ENCODE data around the gene NFYA.
"Not testable (repeated sequence)": the region's sequence is repeated elsewhere in the genome, so short reads cannot be mapped to it uniquely, and the experiment has no call there.

Gene NFYA

DNA sequence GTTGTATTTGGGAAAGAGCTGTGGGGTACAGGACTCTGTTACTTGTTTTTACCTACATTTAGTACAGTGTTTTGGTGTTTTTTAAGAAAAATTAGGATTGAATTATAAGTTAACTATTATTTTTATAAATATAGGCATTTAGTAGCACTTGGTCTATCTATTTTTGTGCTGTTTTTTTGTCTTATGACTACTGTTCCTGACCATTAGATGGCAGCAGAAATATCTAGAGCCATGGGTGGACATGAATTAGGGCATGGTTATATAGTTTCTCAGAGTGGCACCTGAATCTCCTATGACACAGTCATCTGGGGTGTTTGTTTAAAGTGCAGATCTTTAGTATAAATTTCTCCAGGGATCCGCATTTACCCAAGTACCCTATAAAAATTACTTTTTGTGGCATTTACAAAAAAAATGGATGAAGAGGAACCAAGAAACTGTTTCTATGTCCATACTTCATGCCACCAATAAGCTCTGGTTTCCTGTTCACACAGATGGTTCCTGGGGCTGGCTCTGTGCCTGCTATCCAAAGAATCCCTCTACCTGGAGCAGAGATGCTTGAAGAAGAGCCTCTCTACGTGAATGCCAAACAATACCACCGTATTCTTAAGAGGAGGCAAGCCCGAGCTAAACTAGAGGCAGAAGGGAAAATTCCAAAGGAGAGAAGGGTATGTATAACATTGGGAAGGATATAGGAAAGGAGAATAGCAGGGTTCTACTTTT is 19.8 kb downstream of the NFYA start:
- WGBS = 99% methylated on average over 4 of the region's 4 CpGs
- H3K36me3 ChIP-seq (ENCODE audit: insufficient read depth, low read length) = peaks cover 96% of the 10 kb centered on the region

DNA sequence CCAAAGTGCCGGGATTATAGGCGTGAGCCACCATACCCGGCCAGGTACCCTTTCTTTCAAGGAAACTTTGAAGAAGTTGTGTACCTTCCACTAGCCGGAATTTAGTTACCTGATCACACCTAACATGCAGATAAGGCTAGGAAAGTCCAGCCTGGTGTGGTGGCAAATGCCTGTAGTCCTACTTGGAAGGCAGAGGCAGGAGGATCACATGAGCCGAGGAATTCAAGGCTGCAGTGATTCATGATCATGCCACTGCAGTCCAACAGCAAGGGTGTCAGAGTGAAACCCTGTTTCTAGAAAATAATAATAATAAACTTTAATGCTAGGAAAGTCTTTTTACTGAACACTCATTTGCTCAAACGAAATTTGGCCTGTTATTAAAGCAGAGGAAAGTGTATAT is 21.0 kb downstream of the NFYA start:
- whole genome bisulfite sequencing = 96% methylated on average over 6 of the region's 6 CpGs
- H3K4me1 ChIP-seq (ENCODE audit: insufficient read depth, low read length) = no peaks in the 10 kb centered on the region
- H3K36me3 ChIP-seq (ENCODE audit: insufficient read depth, low read length) = peaks cover 98% of the 10 kb centered on the region
- no peaks in the 10 kb centered on the region for H3K9me3 ChIP-seq (ENCODE audit: insufficient read depth, low read depth, low read length)
- no peak overlapping the region for H3K4me3 ChIP-seq (ENCODE audit: low read length)
- no peaks in the 10 kb centered on the region for H3K27me3 ChIP-seq (ENCODE audit: insufficient read depth, low read length)
- no peak overlapping the region for H3K9ac ChIP-seq (ENCODE audit: low read depth, low read length)
- no peak overlapping the region for H3K27ac ChIP-seq (ENCODE audit: low read depth, low read length)

More for the DNA sequence above, 19.8 kb downstream of the NFYA start:
- no peaks in the 10 kb centered on the region for H3K27me3 ChIP-seq (ENCODE audit: insufficient read depth, low read length)
- H3K4me3 ChIP-seq (ENCODE audit: low read length) = no peak overlapping the region
- H3K27ac ChIP-seq (ENCODE audit: low read depth, low read length) = no peak overlapping the region
- H3K9ac ChIP-seq (ENCODE audit: low read depth, low read length) = no peak overlapping the region
- no peaks in the 10 kb centered on the region for H3K4me1 ChIP-seq (ENCODE audit: insufficient read depth, low read length)
- no peaks in the 10 kb centered on the region for H3K9me3 ChIP-seq (ENCODE audit: insufficient read depth, low read depth, low read length)

DNA sequence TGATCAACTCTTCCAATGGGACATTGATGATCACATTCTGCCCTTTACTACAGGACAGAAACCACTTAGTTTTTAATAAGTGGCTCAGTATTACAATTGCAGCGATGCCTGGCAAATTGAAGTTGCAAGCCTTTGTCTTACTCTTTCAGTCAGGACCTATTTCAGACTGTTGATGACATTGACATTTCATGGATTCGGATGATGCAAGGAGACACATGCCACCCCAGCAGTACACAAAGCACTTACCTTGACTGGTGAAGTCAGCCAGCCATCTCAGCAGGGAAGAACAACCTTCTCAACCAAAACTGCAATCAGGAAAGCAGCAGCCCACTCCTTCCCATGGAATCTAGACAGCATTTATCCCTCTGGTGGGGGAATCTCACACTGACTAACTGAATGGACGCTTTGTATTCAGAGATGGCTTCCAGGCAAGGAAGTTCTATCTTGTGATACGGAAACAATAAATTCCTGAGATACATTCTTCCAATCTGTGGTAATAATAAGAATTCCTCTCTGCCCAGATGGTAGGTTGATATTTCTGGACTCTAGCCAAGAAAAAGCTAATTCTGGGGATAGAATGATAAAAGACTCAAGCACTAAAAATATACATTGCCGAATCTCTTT is 24.8 kb downstream of the NFYA start:
- no peak overlapping the region for H3K4me3 ChIP-seq (ENCODE audit: low read length)
- H3K27ac ChIP-seq (ENCODE audit: low read depth, low read length) = no peak overlapping the region
- H3K4me1 ChIP-seq (ENCODE audit: insufficient read depth, low read length) = no peaks in the 10 kb centered on the region
- no peaks in the 10 kb centered on the region for H3K9me3 ChIP-seq (ENCODE audit: insufficient read depth, low read depth, low read length)
- H3K36me3 ChIP-seq (ENCODE audit: insufficient read depth, low read length) = peaks cover 96% of the 10 kb centered on the region
- 97% methylated on average over 5 of the region's 5 CpGs for WGBS
- no peaks in the 10 kb centered on the region for H3K27me3 ChIP-seq (ENCODE audit: insufficient read depth, low read length)
- H3K9ac ChIP-seq (ENCODE audit: low read depth, low read length) = no peak overlapping the region

DNA sequence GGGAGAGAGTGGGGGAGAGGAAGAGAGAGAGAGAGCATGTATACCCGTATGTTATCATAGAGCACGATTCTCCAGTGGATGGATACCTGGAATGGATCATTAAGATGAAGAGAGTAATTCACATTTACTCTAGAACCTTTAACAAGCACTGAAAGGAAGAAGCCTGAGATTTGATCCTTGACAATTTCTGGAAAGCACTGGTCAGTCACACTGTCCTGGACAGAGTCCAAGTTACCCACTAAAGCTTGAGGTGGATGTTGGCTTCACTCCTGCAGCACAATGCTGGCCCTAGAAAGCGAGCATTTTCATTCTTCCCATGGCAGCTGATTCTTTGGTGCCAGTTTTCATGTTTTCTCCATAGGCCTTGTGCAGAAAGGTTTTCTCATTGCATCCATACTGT is 25.6 kb downstream of the NFYA start:
- 95% methylated on average over 3 of the region's 3 CpGs for WGBS
- Histone ChIP-seq H3K9ac (ENCODE audit: low read depth, low read length) (no peak overlapping the region), H3K9me3 (ENCODE audit: insufficient read depth, low read depth, low read length) (no peaks in the 10 kb centered on the region), H3K4me3 (ENCODE audit: low read length) (no peak overlapping the region), H3K27me3 (ENCODE audit: insufficient read depth, low read length) (no peaks in the 10 kb centered on the region), H3K4me1 (ENCODE audit: insufficient read depth, low read length) (no peaks in the 10 kb centered on the region), H3K36me3 (ENCODE audit: insufficient read depth, low read length) (peaks cover 89% of the 10 kb centered on the region), H3K27ac (ENCODE audit: low read depth, low read length) (no peak overlapping the region)

DNA sequence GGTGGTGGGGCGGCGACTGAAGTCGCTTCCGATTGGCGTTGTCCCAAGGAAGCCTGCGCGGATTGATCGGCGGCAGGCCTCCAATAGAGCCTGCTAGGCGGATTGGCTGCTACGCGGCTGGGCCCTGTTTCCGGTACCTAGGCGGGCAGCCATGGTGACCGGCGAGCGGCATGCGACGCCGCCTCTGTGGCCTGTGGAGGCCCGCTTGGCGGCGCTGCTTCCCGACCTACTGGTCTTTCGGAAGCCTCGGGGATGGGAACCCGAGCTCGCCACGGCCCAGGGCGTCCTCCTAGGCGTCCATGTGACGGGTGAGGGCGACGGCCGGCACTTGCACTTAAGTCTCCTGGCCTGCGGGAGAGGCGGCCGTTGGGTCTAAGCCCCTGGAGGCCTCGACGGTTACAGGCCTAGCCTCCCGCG is 28.1 kb downstream of the NFYA start:
- 95% methylated on average over 42 of the region's 42 CpGs for WGBS
- Histone ChIP-seq H3K27me3 (ENCODE audit: insufficient read depth, low read length) (no peaks in the 10 kb centered on the region), H3K4me1 (ENCODE audit: insufficient read depth, low read length) (no peaks in the 10 kb centered on the region), H3K9me3 (ENCODE audit: insufficient read depth, low read depth, low read length) (no peaks in the 10 kb centered on the region), H3K36me3 (ENCODE audit: insufficient read depth, low read length) (peaks cover 64% of the 10 kb centered on the region), H3K27ac (ENCODE audit: low read depth, low read length) (no peak overlapping the region), H3K4me3 (ENCODE audit: low read length) (no peak overlapping the region), H3K9ac (ENCODE audit: low read depth, low read length) (no peak overlapping the region)

DNA sequence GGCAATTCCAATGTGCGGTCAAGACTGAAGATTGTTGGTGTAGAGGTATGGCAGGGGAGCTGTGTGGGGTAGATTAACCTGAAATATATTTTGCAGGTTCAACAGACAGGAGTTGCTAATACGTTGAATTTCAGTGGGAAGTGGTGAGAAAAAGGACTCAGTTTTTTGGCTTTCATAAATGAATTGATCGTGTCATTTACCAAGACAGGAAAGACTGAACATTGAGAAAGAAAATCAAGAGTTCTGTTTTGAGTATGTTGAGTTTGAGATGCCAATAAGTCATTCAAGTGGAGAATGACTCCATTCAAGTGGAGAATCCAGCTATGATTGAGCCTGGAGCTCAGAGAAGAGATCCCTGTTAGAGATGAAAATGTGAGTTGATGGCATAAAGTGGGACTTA is 31.1 kb downstream of the NFYA start:
- WGBS = 89% methylated on average over 3 of the region's 3 CpGs
- H3K27ac ChIP-seq (ENCODE audit: low read depth, low read length) = no peak overlapping the region
- H3K4me1 ChIP-seq (ENCODE audit: insufficient read depth, low read length) = no peaks in the 10 kb centered on the region
- peaks cover 34% of the 10 kb centered on the region for H3K36me3 ChIP-seq (ENCODE audit: insufficient read depth, low read length)
- H3K9ac ChIP-seq (ENCODE audit: low read depth, low read length) = no peak overlapping the region
- no peak overlapping the region for H3K4me3 ChIP-seq (ENCODE audit: low read length)
- no peaks in the 10 kb centered on the region for H3K9me3 ChIP-seq (ENCODE audit: insufficient read depth, low read depth, low read length)
- H3K27me3 ChIP-seq (ENCODE audit: insufficient read depth, low read length) = no peaks in the 10 kb centered on the region

DNA sequence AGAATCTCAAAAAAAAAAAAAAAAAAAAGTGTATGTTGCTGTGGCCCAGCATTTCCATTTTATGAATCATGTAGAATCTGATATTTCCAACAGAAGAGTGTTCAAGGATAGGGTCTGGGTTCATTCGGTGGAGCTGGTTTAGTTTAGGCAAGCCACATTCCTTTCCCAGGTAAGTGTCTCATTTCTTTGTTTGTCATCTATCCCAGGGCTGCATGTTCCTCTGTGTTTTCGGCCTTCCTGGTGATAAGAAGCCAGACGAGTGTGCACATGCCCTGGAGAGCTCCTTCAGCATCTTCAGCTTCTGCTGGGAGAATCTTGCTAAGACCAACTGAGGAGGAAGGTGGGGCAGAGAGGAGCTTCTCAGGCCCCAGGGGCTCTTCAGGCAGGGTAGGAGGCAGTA is 38.2 kb downstream of the NFYA start:
- no peaks in the 10 kb centered on the region for H3K9me3 ChIP-seq (ENCODE audit: insufficient read depth, low read depth, low read length)
- H3K4me1 ChIP-seq (ENCODE audit: insufficient read depth, low read length) = no peaks in the 10 kb centered on the region
- WGBS = 91% methylated on average over 3 of the region's 3 CpGs
- H3K27ac ChIP-seq (ENCODE audit: low read depth, low read length) = no peak overlapping the region
- no peaks in the 10 kb centered on the region for H3K27me3 ChIP-seq (ENCODE audit: insufficient read depth, low read length)
- no peak overlapping the region for H3K4me3 ChIP-seq (ENCODE audit: low read length)
- H3K9ac ChIP-seq (ENCODE audit: low read depth, low read length) = no peak overlapping the region
- no peaks in the 10 kb centered on the region for H3K36me3 ChIP-seq (ENCODE audit: insufficient read depth, low read length)

DNA sequence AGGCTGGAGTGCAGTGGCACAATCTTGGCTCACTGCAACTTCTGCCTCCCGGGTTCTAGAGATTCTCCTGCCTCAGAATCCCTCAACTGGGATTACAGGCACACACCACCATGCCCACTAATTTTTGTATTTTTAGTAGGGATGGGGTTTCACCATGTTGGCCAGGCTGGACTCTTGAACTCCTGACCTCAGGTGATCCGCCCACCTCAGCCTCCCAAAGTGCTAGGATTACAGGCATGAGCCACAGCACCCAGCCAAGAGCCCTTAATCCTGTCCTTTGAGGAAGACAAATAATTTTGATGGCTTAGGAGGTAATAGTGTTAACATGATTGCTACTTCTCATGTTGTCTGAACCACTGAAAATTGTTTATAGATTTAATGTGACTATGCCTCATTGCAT is 42.3 kb downstream of the NFYA start:
- H3K36me3 ChIP-seq (ENCODE audit: insufficient read depth, low read length); H3K4me3 ChIP-seq (ENCODE audit: low read length); H3K27ac ChIP-seq (ENCODE audit: low read depth, low read length); H3K9me3 ChIP-seq (ENCODE audit: insufficient read depth, low read depth, low read length); H3K27me3 ChIP-seq (ENCODE audit: insufficient read depth, low read length); H3K9ac ChIP-seq (ENCODE audit: low read depth, low read length); H3K4me1 ChIP-seq (ENCODE audit: insufficient read depth, low read length): not testable (repeated sequence)
- 88% methylated on average over 2 of the region's 2 CpGs for WGBS

DNA sequence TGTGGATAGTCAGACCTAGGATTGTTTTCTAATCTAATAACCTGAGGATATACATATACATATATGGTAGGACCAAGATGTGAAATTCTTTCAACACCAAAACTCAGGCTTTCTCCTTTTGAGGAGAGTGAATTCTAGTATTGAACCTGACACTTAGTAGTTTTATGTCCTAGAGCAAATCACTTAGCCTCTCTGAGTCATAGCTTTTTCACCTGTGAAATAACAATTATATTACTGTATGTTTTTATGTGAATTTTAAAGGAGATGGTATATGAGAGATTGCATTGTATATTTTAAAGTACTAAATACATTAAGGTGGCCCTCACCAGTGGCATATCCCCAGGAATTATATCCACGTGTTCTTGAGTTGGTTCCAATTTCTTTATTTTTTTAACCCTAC is 46.7 kb downstream of the NFYA start:
- no peaks in the 10 kb centered on the region for H3K27me3 ChIP-seq (ENCODE audit: insufficient read depth, low read length)
- H3K9ac ChIP-seq (ENCODE audit: low read depth, low read length) = no peak overlapping the region
- no peak overlapping the region for H3K4me3 ChIP-seq (ENCODE audit: low read length)
- H3K36me3 ChIP-seq (ENCODE audit: insufficient read depth, low read length) = 0 out of 2 replicates have a peak, but pooled peaks cover 8% of the 10 kb centered on the region
- H3K27ac ChIP-seq (ENCODE audit: low read depth, low read length) = no peak overlapping the region
- 94% methylated on average over 1 of the region's 1 CpG for WGBS
- no peaks in the 10 kb centered on the region for H3K9me3 ChIP-seq (ENCODE audit: insufficient read depth, low read depth, low read length)
- H3K4me1 ChIP-seq (ENCODE audit: insufficient read depth, low read length) = no peaks in the 10 kb centered on the region

DNA sequence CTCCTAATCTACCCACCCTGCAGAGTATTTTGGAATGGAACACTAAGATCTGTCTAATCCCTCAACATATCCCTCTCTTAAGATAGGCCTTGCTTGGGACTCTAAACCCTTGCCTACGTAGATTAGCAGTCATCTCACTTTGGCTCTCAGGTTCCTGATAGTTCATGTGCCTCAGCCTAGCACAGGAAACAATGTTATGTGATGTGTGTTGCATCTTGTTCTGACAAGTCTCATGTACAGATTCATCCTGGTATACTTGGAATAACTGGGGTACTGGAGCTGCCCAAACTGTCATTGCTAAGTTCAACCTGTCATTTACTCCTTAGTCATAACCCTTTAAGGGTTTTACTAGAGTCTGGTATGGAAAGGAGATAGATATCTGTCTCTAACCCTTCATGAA is 47.3 kb downstream of the NFYA start:
- Histone ChIP-seq H3K4me3 (ENCODE audit: low read length) (no peak overlapping the region), H3K27me3 (ENCODE audit: insufficient read depth, low read length) (no peaks in the 10 kb centered on the region), H3K9me3 (ENCODE audit: insufficient read depth, low read depth, low read length) (no peaks in the 10 kb centered on the region), H3K9ac (ENCODE audit: low read depth, low read length) (no peak overlapping the region), H3K4me1 (ENCODE audit: insufficient read depth, low read length) (no peaks in the 10 kb centered on the region), H3K36me3 (ENCODE audit: insufficient read depth, low read length) (0 out of 2 replicates have a peak, but pooled peaks cover 8% of the 10 kb centered on the region), H3K27ac (ENCODE audit: low read depth, low read length) (no peak overlapping the region)
- WGBS = 94% methylated on average over 1 of the region's 1 CpG

DNA sequence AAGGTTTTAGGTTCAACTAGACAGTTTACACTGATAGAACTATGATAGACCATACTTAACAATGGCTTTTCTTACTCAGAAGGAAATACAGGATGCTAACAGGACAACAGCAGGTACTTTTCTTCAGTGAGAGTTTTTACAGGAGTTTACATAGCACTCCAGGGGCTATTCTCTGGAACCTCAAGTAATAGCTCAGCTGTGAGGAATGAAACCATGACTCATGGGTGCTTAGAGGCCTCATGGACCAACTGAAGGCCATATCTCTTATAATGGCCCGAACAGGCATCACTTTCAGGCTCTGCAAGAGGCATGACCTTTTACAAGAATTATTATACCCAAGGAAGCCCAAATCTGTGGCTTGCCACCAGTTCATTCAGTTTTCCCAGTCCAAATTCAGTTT is 49.6 kb downstream of the NFYA start:
- 91% methylated on average over 1 of the region's 1 CpG for WGBS
- Histone ChIP-seq H3K4me1 (ENCODE audit: insufficient read depth, low read length) (no peaks in the 10 kb centered on the region), H3K9me3 (ENCODE audit: insufficient read depth, low read depth, low read length) (no peaks in the 10 kb centered on the region)

More for the DNA sequence above, 49.6 kb downstream of the NFYA start:
- Histone ChIP-seq H3K27ac (ENCODE audit: low read depth, low read length) (no peak overlapping the region), H3K9ac (ENCODE audit: low read depth, low read length) (no peak overlapping the region), H3K36me3 (ENCODE audit: insufficient read depth, low read length) (0 out of 2 replicates have a peak, but pooled peaks cover 8% of the 10 kb centered on the region), H3K4me3 (ENCODE audit: low read length) (no peak overlapping the region), H3K27me3 (ENCODE audit: insufficient read depth, low read length) (no peaks in the 10 kb centered on the region)

Measured in HUES64 (cell line).